ENCODE measurements around the gene PREX1. TPM values are rescaled to one million over a fixed set of nuclear protein-coding genes. Genes with fewer than 3 reads are reported as not detected.

Gene PREX1
- total and polyA plus RNA-seq, 12 donors: 10.1 to 85.1 (median 42.9) TPM

DNA sequence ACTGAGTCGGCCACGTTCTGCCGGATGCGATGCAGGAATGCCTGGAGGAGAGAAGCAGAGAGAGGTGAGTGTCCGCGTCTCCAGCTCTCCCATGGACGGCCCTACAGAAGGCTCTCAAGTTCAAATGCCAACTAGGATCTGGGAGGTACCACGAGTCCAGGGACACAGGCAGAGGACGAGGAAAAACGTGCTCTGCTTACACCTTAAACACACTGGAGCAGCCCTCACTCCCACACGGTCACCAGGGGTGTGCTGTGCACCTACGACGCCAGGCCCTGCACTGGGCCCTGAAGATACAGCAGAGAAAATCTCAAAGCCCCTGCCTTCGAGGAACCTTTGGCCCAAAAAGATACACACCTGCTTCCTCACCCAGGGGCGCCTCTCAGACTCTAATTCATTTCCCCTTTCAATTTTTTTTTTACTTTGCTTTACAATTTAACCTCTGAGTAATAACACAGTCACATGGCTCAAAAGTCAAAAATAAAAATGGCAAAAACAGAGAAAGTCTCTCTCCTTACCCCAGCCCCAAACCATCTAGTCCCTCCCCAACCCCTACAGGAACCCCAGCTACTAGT lies 79.9 kb downstream of the PREX1 start:
- intact Hi-C loops (cut with DNase I): no loop called here
- no peak for DNase-seq
- Histone ChIP-seq H3K27ac (peak overlapping the region in 3 of 5 donors; percentile 66 to 78 (median 67)), H3K4me1 (replicated peaks in 1 of 2) (peaks cover 10 to 33% of the 10 kb centered on the region in 2 donors), H3K36me3 (replicated peaks in 1 of 2) (peaks cover 0 to 5% of the 10 kb centered on the region in 2 donors), H3K4me3 (no peak overlapping the region), H3K9me3 (replicated peaks in 1 of 3) (no peaks in the 10 kb centered on the region), H3K27me3 (no peaks in the 10 kb centered on the region)
- TF ChIP-seq, protein P1, sequence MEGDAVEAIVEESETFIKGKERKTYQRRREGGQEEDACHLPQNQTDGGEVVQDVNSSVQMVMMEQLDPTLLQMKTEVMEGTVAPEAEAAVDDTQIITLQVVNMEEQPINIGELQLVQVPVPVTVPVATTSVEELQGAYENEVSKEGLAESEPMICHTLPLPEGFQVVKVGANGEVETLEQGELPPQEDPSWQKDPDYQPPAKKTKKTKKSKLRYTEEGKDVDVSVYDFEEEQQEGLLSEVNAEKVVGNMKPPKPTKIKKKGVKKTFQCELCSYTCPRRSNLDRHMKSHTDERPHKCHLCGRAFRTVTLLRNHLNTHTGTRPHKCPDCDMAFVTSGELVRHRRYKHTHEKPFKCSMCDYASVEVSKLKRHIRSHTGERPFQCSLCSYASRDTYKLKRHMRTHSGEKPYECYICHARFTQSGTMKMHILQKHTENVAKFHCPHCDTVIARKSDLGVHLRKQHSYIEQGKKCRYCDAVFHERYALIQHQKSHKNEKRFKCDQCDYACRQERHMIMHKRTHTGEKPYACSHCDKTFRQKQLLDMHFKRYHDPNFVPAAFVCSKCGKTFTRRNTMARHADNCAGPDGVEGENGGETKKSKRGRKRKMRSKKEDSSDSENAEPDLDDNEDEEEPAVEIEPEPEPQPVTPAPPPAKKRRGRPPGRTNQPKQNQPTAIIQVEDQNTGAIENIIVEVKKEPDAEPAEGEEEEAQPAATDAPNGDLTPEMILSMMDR (IDR thresholded peaks at IDR 0.05): no peak
- TF ChIP-seq POLR2A (IDR thresholded peaks at IDR 0.05): no peak
- 59 to 74% (median 67%) methylated on average over 12 to 15 of the region's 15 CpGs for WGBS, 4 donors

DNA sequence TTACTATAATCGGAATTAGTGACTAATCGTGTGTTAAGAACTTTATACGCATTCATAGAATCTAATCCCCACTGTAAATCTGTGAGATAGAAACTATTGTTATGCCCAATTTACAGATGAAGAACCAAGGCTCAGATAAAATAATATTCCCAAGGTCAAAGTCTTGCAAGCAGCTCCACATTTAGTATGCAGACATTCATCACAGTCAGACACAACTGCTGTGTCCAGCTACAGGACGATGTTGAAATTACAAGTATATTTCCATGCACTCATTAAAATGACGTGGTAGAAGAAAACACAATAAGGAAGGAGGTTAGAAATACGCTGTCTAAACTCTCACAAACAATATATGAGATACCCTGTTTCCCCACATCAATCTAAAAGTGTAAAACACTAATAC lies 82.5 kb downstream of the PREX1 start:
- no peak for TF ChIP-seq POLR2A (IDR thresholded peaks at IDR 0.05)
- TF ChIP-seq, protein P1 (IDR thresholded peaks at IDR 0.05): peak in 2 of 6 experiments; percentile 12 to 25
- DNase-seq: peak in 1 of 7 donors; percentile 33
- H3K9me3 ChIP-seq (replicated peaks in 1 of 3): no peaks in the 10 kb centered on the region
- H3K27me3 ChIP-seq: no peaks in the 10 kb centered on the region
- 62 to 70% (median 67%) methylated on average over 6 of the region's 6 CpGs for WGBS, 4 donors
- H3K4me3 ChIP-seq: no peak overlapping the region
- intact Hi-C loops (cut with DNase I): no loop called here
- peaks cover 0 to 5% of the 10 kb centered on the region in 2 donors for H3K36me3 ChIP-seq (replicated peaks in 1 of 2)
- H3K4me1 ChIP-seq (replicated peaks in 1 of 2): peaks cover 10 to 34% of the 10 kb centered on the region in 2 donors
- H3K27ac ChIP-seq: no peak overlapping the region

DNA sequence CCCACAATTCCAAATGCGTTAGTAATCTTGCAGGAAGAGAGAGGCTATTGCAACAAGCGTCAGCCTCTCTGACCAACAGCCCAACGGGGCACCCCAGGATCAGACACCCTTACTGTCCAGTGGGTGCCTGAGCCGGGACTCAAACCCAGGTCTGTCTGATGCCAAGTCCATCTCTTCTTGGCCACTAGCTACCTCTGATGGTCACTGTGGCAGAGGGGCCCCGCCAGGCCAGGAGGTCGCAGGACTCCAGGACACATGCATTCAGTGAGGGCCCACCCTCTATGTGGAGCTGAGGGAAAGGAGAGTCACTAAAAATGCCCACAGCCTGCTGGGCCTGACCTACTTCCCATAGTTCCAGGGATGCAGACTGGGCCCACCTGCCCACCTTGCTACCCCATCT lies 83.3 kb downstream of the PREX1 start:
- Histone ChIP-seq H3K27ac (no peak overlapping the region), H3K9me3 (replicated peaks in 1 of 3) (no peaks in the 10 kb centered on the region), H3K36me3 (replicated peaks in 1 of 2) (peaks cover 0 to 5% of the 10 kb centered on the region in 2 donors), H3K27me3 (no peaks in the 10 kb centered on the region), H3K4me3 (no peak overlapping the region), H3K4me1 (replicated peaks in 1 of 2) (peaks cover 10 to 36% of the 10 kb centered on the region in 2 donors)
- 90 to 96% (median 94%) methylated on average over 4 to 6 of the region's 6 CpGs for WGBS, 4 donors
- intact Hi-C loops (cut with DNase I): no loop called here
- DNase-seq: no peak
- TF ChIP-seq, protein P1 (IDR thresholded peaks at IDR 0.05): no peak
- TF ChIP-seq POLR2A (IDR thresholded peaks at IDR 0.05): no peak

DNA sequence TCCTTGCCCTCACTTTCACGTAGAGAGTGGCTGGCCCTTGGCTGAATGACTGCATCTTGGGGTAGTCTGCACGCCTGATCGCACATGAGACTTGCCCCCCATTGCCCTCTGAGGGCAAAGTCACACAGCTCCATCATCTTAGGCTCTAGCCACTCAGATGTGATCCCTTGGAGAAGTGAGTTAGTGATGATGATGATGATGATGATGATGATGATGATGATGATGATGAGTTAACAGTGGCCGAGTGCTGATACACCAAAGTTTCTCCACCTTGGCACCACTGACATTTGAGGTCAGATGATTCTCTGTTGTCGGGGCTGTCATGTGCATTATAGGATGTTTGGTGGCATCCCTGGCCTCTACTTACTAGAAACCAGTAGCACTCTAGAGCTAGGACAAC lies 84.0 kb downstream of the PREX1 start:
- Histone ChIP-seq H3K27me3 (no peaks in the 10 kb centered on the region), H3K9me3 (replicated peaks in 1 of 3) (no peaks in the 10 kb centered on the region), H3K4me1 (replicated peaks in 1 of 2) (peaks cover 10 to 43% of the 10 kb centered on the region in 2 donors), H3K4me3 (no peak overlapping the region), H3K27ac (no peak overlapping the region), H3K36me3 (replicated peaks in 1 of 2) (peaks cover 0 to 5% of the 10 kb centered on the region in 2 donors)
- no peak for DNase-seq
- 93 to 95% (median 93%) methylated on average over 5 of the region's 5 CpGs for whole genome bisulfite sequencing, 4 donors
- intact Hi-C loops (cut with DNase I): no loop called here
- TF ChIP-seq, protein P1 (IDR thresholded peaks at IDR 0.05): no peak
- no peak for TF ChIP-seq POLR2A (IDR thresholded peaks at IDR 0.05)

Measured in adrenal gland (tissue), 12 donors.